ENCODE data around the gene GALNTL6.
"Not testable (repeated sequence)": the region's sequence is repeated elsewhere in the genome, so short reads cannot be mapped to it uniquely, and the experiment has no call there.

Gene GALNTL6

GRCh38 chr4:173039617-173040577 lies 1226.7 kb downstream of the GALNTL6 start:
- TF ChIP-seq REST (IDR thresholded peaks at IDR 0.05; ENCODE audit: insufficient replicate concordance, low read depth): no peak
- TF ChIP-seq SPI1 (IDR thresholded peaks at IDR 0.05; ENCODE audit: borderline replicate concordance, low read depth): no peak
- TF ChIP-seq GABPA (IDR thresholded peaks at IDR 0.05; ENCODE audit: low read depth): no peak
- no peak for TF ChIP-seq CTCF (IDR thresholded peaks at IDR 0.05; ENCODE audit: insufficient read depth, low read length)
- no peak for TF ChIP-seq POLR2AphosphoS5 (IDR thresholded peaks at IDR 0.05; ENCODE audit: low read depth)
- peak in 1 of 2 experiments; percentile 4 for DNase-seq (ENCODE audit: low read depth in 1 of 2, low spot score in 1 of 2)
- no peak overlapping the region for H3K27ac ChIP-seq (replicated peaks)

GRCh38 chr4:173041482-173041881 lies 1228.3 kb downstream of the GALNTL6 start:
- Histone ChIP-seq H3K27ac (replicated peaks) (no peak overlapping the region), H3K4me3 (replicated peaks; ENCODE audit: insufficient read depth, low read length) (no peak overlapping the region), H3K27me3 (ENCODE audit: insufficient read depth, poor library complexity, severe bottlenecking) (no peaks in the 10 kb centered on the region)
- TF ChIP-seq REST (IDR thresholded peaks at IDR 0.05; ENCODE audit: insufficient replicate concordance, low read depth) (no peak), SPI1 (IDR thresholded peaks at IDR 0.05; ENCODE audit: borderline replicate concordance, low read depth) (no peak)
- no peak for DNase-seq (ENCODE audit: low read depth in 1 of 2, low spot score in 1 of 2)

More at GRCh38 chr4:173039617-173040577, 1226.7 kb downstream of the GALNTL6 start:
- H3K27me3 ChIP-seq (ENCODE audit: insufficient read depth, poor library complexity, severe bottlenecking): no peaks in the 10 kb centered on the region
- no peak overlapping the region for H3K4me3 ChIP-seq (replicated peaks; ENCODE audit: insufficient read depth, low read length)

- not testable (repeated sequence) for DNase-seq (ENCODE audit: low read depth in 1 of 2, low spot score in 1 of 2); H3K4me3 ChIP-seq (replicated peaks; ENCODE audit: insufficient read depth, low read length); H3K27me3 ChIP-seq (ENCODE audit: insufficient read depth, poor library complexity, severe bottlenecking); H3K27ac ChIP-seq (replicated peaks)
Observed at GRCh38 chr4:173042139-173042538, 1228.9 kb downstream of the GALNTL6 start.

GRCh38 chr4:173044340-173044739 lies 1231.1 kb downstream of the GALNTL6 start:
- no peaks in the 10 kb centered on the region for H3K27me3 ChIP-seq (ENCODE audit: insufficient read depth, poor library complexity, severe bottlenecking)
- TF ChIP-seq POLR2AphosphoS5 (IDR thresholded peaks at IDR 0.05; ENCODE audit: low read depth) (no peak), SPI1 (IDR thresholded peaks at IDR 0.05; ENCODE audit: borderline replicate concordance, low read depth) (no peak), REST (IDR thresholded peaks at IDR 0.05; ENCODE audit: insufficient replicate concordance, low read depth) (no peak)
- no peak for DNase-seq (ENCODE audit: low read depth in 1 of 2, low spot score in 1 of 2)
- H3K27ac ChIP-seq (replicated peaks): no peak overlapping the region
- H3K4me3 ChIP-seq (replicated peaks; ENCODE audit: insufficient read depth, low read length): no peak overlapping the region

Measured in HL-60 (cell line).